GM19351 (cell line): ENCODE data around the gene FOXL1.
"Not testable (repeated sequence)": the region's sequence is repeated elsewhere in the genome, so short reads cannot be mapped to it uniquely, and the experiment has no call there.

ENCODE experiments used
- ATAC-seq: cut with Tn5 transposase; IDR thresholded peaks from one replicate; pipeline ENCODE4 v1.9.1; 2021; ENCODE audit warnings: mild to moderate bottlenecking, moderate library complexity; ENCODE audit not compliant: unreplicated experiment

The FOXL1 gene

DNA sequence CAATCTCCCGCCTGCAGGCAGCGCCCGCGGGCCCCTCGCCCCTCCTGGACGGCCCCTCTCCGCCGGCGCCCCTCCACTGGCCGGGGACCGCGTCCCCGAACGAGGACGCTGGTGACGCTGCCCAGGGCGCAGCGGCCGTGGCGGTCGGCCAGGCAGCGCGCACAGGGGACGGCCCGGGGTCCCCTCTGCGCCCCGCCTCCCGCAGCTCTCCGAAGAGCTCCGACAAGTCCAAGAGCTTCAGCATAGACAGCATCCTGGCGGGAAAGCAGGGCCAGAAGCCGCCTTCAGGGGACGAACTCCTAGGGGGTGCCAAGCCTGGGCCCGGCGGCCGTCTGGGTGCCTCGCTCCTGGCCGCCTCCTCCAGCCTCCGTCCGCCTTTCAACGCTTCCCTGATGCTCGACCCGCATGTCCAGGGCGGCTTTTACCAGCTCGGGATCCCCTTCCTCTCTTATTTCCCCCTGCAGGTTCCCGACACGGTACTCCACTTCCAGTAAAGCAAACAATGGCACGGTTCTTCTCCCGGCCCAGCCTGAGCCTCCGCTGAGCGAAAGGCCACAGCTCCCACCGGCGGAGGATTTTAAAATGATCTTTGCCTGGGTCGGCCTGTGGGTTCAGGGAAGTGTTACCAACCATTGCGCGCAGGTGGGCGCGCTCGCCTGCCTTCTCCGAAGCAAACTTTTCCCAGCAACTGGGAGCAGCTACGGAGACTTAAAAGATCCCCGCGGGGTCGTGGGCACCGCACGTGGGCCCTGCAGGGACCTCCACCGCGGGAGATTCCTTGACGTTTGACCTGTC lies 1.1 kb downstream of the FOXL1 start:
- ATAC-seq, result no peak

DNA sequence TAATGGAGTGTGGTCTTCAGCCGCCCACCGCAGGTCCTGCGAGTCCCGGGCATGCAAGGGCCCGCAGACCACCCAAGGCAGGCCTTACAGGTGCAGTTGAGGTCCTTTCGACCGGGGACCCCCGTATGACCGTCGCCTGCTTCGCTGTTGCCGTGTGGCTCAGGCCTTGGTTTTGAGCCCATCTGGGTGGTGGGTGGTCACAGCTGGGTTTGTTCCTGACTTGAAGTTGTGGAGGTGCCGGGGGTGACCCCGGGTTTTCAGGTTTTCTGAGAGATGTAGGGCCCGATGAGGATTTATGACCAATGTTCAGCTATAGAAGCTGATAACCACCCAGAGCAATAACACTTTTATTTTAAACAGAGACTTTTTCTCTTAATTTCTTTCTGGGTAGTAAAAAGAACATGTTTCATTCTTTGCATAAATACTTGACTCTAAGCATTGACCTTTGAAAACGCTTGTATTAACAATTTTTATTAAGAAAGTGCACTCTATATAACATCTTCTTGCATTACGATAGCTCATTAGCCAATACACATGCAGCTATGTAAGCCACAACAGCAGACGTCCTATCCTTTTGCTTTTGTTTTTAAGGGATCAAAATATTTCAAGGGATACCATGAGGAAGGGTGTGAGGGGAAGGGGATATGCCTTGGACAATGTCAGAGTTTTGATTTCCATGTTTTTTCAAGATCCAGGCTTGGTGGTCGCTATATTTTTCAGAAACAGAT lies 1.9 kb downstream of the FOXL1 start:
- ATAC-seq, result no peak

DNA sequence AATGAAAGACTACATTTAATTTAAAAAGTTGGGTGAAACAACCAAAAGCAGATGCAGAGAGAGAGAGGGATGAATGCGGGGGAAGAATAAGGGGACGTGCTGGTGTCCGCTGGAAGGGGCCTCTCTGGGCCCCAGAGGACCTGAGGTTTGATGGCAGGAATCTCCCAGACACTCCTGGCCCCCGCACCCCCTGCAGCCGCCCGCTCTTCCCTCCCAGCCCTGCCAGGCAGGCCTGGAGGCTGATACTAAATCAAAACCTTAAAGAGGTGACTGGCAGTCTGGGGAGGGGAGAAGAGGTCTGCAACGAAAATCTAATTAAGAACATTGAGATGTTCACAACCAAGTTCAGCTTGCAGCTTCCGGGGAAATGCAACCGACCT lies 2.4 kb downstream of the FOXL1 start:
- no peak for ATAC-seq

DNA sequence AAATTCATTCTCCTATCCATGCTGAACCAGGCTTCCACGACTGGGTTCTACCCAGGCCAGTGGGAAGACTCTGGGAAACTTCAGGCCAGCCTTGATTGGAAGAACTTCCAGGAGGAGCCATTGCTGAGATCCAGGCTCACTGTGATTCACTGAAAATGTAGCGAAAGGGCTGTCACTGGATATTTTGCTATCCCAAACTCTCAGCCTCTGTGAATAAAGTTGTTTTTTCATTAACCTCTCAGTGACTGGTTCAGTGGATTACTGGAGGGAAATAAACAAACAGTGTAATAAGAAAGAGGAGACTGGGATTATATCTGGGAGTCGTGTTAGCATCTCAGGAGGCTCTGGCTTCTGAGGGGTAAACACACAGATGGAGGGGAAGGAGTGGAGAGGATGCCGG lies 3.1 kb downstream of the FOXL1 start:
- ATAC-seq, result no peak

DNA sequence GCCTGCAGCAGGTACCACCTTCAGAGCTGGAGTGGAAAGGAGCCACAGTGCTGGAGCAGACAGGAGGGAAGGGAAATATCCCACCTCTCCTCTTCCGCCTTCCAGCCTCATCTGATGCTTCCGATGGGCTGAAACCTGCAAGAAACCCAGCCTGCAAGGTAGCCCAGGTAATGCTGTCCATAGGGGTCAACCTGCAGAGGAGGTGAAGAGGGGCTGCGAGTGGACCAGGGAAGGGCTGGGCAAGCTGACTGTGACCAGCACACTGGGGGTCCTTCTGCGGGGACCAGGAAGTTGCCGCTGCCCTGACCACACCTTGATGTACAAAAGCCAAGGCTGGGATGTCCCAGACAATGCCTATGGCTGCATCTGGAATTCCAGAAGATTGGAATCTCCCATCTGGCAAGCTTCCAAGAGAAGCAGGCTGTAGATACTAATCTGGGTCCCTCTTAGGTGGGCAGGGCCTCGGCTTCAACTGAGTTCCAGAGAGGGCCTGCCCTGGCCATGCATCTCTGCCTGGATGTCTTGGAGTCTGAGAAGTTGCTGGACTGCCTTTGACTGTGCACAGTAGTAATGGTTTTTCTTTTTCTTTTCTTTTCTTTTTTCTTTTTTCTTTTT lies 5.8 kb downstream of the FOXL1 start:
- ATAC-seq, result no peak

DNA sequence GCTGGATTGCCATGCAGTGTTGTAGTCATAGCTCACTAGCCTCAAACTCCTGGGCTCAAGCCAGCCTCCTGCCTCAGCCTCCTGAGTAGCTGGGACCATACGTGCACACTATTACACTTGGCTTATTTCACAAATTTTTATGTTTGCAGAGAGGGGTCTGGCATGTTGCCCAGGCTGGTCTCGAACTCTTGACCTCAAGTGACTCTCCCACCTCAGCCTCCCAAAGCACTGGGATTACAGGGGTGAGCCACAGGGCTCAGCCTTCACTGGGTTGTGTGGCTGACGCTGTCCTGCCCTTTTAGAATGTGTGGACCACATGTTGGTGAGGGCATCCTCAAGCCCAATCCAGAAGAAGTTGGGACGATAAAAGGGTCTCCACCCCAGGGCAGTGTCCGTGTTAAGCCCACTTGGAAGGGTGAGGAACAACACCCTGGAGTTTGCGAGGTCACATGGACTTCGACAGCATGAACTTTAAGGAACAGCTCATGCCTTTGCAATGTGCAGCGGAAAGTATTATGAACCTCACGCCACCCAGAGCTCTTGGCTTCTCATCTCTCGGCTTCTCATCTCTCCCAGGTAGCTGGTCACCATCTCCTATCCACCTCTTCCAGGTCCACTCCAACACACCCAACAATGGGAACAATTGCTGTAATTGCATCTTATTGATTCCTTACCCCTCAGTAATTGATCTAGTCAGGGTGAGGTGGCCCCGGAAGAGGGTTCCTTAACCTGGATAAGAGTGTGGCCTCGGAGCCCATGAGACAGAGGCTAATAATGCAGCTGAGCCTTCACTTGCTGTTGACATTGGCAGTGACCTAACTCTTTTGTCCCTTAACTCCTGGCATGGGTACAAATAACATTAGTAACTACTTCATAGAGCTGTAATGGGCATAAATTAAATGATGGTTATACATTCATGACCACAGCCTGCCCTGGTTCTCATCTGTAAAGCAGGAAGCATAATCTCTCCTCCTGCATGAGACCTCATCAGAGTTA lies 6.7 kb downstream of the FOXL1 start:
- ATAC-seq, result no peak

DNA sequence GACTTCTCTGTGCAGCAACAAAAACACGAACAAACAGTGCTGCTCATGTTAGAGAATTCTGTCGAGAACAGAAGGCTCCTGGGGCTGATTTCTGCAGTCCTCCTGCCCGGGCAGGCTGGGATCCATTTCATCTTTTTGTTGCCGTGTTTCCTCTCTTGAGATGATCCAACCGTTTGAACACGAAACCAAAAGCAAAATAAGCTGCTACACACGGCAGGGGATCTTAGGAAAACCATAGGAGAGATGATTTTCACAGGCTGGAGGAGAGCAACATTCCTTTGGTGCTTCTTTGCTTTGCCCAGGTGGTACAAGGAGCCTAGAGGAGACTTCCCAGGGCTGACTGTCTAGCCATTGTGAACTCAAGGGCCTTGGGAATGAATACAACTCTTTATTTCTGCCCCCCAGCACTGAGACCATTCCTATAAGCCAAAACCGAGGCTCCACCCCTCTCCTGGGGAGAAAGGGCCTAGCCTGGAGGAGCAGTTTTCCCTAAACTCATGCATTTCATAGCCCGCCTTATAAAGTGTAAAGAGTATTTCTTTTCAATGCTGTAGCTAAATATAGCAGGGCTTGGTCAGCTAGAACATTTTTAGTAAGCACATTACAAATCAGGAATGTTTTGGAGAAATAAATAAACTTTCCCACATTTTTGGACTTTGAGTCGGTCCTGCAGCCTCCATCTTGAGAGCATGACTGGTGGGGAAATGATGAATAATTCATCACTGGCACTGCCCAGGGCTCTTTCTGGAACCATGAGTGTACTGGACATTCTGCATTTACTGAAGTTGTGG lies 7.7 kb downstream of the FOXL1 start:
- ATAC-seq, result no peak

DNA sequence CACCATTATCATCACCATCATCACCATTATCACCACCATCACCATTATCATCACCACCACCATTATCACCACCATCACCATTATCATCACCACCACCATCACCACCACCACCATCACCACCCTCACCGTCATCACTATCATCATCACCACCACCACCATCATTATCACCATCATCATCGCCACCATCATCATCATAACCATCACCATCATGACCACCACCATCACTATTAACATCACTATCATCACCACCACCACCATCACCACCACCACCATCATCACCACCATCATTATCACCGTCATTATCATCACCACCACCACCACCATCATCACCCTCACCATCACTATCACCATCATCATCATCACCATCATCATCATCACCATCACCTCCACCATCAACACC lies 9.1 kb downstream of the FOXL1 start:
- no peak for ATAC-seq

DNA sequence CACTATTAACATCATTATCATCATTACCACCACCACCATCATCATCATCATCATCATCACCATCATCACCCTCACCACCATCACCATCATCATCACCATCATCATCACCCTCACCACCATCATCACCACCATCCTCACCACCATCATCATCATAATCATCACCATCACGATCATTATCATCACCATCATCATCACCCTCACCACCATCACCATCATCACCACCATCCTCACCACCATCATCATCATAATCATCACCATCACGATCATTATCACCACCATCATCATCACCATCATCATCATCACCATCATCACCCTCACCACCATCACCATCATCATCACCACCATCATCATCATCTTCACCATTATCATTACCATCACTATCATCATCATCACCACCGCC lies 9.6 kb downstream of the FOXL1 start:
- not testable (repeated sequence) for ATAC-seq

DNA sequence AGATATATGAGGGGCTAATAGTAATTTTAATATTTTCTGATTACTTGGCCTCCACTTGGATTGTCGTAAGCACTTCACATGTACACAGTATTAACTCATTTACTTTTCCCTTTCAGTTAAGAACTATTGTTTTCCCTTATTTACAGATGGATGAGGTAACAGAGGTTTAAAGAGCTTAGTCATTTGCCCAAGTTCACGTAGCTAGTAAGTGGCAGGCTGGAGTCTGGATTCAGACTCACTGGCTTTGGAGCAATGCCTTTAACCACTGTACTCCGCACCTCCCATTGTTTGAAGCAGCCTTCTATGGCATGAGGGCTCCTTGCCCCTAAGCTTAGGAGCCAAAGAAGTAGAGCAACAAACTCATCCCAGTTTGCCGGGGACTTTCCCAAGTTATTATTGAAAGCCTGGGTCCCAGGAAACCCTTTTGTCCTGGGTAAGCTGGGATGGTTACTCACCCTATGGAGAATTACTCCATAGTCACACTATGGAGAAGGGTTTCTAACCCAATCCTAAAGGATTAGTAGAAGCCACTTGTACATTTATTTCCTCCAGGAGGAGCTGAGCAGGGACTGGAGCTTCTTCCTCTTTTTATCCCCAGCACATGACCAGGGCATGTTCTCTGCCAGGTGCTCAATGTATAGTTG lies 12.3 kb downstream of the FOXL1 start:
- no peak for ATAC-seq

DNA sequence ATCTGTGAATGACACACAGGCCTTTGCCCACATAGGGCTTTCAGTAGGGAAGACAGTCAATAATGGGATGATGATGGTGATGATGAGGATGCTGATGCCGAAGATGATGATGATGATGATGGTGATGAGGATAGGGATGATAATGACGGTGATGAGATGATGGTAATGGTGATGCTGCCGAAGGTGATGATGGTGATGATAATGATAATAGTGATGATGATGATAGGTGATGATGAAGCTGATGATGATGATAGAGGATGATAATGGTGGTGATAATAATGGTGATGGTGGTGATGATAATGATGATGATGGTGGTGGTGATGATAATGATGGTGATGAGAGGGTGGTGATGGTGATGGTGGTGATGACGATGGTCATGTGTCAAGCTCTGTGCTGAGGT lies 12.9 kb downstream of the FOXL1 start:
- ATAC-seq, result no peak

DNA sequence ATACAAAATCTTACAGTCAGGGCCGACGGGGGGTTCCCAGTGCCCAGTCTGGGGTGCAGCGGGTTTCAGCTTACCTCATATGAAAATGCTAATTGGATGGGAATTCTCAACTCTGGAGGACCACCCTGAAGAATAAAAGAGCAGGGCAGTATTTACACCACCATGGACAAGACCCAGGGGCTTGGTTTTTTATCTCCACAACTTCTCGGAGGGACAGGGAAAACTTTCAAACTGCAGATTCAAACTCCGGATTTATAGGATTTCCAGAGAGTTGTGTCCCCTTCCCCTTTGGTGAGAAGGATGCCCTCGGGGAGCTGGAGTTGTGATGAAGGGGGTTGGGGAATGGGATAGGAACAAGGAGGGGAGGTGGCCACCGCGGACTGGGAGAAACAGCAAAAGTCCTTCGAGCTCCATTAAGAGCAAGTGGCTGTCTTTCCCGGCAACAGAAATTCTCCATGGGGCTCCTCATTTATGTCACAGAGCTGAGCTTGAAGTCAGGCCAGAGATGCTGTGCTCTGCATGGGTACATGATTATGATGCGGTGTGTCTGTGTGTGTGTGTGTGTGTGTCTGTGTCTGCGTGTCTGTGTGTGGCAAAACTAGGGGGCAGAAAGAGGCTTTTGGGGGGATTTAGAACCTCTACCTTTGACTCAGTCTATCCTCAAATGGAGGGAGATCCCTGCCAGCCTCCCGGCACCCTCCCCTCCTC lies 15.7 kb downstream of the FOXL1 start:
- no peak for ATAC-seq

DNA sequence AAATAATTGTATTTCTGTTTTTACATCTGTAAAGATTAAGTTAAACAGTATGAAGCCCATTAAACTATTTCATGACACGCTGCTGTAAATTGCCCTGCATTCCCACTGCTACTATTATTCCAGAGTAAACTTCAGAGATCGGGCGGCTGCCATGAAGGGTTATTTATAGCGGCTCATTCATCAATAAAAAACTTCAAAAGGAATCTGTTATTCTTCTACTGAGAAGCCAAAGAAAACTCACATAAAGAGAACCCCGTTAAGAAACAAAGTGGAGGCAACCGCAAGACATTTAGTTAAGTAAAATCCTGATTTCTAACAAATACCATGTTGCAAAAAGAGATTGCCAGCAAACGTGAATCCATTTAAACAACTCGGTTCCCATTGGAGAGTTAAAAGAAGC lies 16.4 kb downstream of the FOXL1 start:
- ATAC-seq, result no peak

DNA sequence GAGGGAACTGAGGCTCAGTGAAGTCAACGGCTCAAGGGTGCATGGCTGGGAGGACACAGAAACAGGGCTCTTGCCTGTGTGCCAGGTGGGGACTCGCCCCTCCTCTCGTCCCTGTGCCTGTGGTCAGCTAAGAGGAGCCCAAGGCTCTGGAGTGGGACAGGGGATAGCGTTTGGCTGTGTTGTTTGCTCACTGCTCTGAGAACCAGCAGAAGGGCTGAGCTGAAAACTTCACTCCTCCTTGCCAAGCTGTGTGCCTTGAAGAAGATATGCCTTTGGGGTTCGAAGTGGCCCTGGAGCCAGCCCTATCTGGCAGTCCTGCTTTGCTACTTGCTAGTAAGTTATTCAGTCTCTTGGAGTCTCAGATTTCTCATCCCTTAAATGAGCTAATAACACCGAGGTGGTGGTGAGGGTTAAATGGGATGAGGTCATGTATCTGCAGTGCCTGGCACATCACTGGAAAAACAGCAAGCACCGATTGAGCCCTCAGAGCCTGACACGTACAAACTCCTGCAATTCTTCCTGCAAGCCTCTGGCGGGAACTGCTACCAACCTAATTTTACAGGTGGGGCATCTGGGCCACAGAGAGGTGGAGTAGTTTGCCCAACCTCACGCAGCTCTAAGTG lies 17.7 kb downstream of the FOXL1 start:
- ATAC-seq, result no peak

DNA sequence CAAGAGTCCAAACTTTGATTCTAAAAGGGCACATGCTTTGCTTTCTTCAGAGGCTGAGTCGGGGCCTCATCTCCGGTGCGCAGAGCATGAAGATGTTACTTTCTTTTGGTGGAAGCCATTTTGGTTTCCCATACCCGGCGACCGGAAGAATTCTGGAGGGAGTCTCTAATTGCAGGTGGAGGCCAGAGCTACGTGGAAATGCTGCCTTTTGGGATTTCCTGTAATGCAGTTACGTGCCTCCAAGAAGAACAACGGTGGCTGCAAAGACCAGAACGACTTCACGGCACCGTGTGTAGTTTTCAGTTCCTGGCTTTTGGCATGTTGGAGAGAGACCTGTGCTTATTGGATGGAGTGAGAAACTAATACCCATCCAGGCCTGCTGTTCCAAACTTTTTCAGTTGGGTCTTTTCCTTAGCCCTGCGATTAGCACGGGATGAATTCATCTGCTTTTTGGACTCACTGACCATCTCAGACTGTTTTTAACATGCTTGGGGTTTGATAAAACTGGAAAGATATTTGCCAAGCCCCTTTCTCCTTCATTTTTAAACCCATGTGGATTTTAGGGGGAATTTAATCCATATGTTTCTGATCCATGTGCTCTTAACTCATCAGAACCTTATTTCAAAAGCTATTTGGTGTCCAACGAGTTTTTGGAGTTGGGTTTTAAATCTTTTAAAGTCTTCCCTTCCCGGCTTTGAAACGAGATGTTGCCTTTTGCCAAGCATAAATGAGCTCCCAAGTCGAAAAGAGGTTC lies 19.0 kb downstream of the FOXL1 start:
- no peak for ATAC-seq

DNA sequence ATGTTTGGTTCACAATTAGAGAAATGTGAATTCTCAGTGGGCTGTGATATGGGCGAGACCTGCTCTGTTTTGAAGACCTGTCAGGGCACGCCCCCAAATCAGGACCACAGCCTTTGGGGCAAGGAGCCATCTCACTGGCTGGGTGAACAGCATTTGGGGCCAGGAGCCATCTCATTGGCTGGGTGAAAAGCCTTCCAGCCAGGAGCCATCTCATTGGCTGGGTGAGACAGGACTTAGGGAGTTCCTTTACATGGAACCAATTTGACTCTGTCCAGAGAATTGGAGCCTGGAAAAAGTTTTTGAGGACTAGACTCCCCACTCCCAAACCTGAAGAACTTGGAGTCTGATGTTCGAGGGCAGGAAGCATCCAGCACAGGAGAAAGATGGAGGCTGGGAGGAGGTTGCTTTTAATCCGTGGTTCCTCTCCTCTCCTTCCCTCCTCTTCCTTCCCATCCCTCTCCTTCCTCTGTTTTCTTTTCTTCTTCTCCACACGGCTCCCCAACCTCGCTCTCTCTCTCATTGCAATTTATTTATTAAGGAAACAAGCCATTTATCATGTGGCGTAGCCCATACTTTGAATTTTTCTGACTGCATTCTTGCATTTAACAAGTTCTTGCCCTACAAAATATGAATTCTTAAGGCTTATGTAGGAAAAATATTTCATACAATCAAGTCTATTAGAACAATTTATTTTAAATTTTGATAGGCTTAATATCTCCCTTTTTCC lies 19.7 kb downstream of the FOXL1 start:
- ATAC-seq, result no peak
